ENCODE results near the gene CDCA3. TPM values are rescaled to one million over a fixed set of nuclear protein-coding genes. Genes with fewer than 3 reads are reported as not detected.

Gene CDCA3
- polyA plus RNA-seq, 1 experiment, result 11.6 TPM

Other genes starting within 250 kb of the CDCA3 start
- 86.3 and 119 TPM in 2 replicates for gene CHD4, start 243.9 kb downstream of the CDCA3 start, polyA plus RNA-seq (2011; rRNA removed)
- not detected in 2 replicates for gene LPAR5, start 215.3 kb downstream of the CDCA3 start, polyA plus RNA-seq (2011; rRNA removed)
- 0.41 and 0.64 TPM in 2 replicates for gene ACRBP, start 203.9 kb downstream of the CDCA3 start, polyA plus RNA-seq (2011; rRNA removed)
- gene ING4, start 188.2 kb downstream of the CDCA3 start, polyA plus RNA-seq (2011; rRNA removed), result 58.6 and 66.6 TPM in 2 replicates
- gene ZNF384, start 161.9 kb downstream of the CDCA3 start, polyA plus RNA-seq (2011; rRNA removed), result 39.3 and 44.3 TPM in 2 replicates
- gene PIANP, start 150.5 kb downstream of the CDCA3 start, polyA plus RNA-seq (2011; rRNA removed), result 1.2 and 2.2 TPM in 2 replicates
- gene COPS7A, start 127.2 kb downstream of the CDCA3 start, polyA plus RNA-seq (2011; rRNA removed), result 93.2 and 104 TPM in 2 replicates
- gene MLF2, start 98.1 kb downstream of the CDCA3 start, polyA plus RNA-seq (2011; rRNA removed), result 241 and 263 TPM in 2 replicates
- gene PTMS, start 84.9 kb downstream of the CDCA3 start, polyA plus RNA-seq (2011; rRNA removed), result 155 and 170 TPM in 2 replicates
- 0.11 and 0.33 TPM in 2 replicates for gene LAG3, start 78.8 kb downstream of the CDCA3 start, polyA plus RNA-seq (2011; rRNA removed)
- gene CD4, start 61.8 kb downstream of the CDCA3 start, polyA plus RNA-seq (2011; rRNA removed), result 24.8 and 24.9 TPM in 2 replicates
- 5.2 and 7.6 TPM in 2 replicates for gene GPR162, start 29.5 kb downstream of the CDCA3 start, polyA plus RNA-seq (2011; rRNA removed)
- 45.5 and 65.3 TPM in 2 replicates for gene P3H3, start 22.9 kb downstream of the CDCA3 start, polyA plus RNA-seq (2011; rRNA removed)
- 3.4 and 3.6 TPM in 2 replicates for gene GNB3, start 10.4 kb downstream of the CDCA3 start, polyA plus RNA-seq (2011; rRNA removed)
- 47.1 and 54.8 TPM in 2 replicates for gene USP5, start 864 bp upstream of the CDCA3 start, polyA plus RNA-seq (2011; rRNA removed)
- gene TPI1, start 16.2 kb upstream of the CDCA3 start, polyA plus RNA-seq (2011; rRNA removed), result 1,246 and 1,347 TPM in 2 replicates
- 2.6 and 3.7 TPM in 2 replicates for gene SPSB2, start 22.0 kb upstream of the CDCA3 start, polyA plus RNA-seq (2011; rRNA removed)
- 10.4 and 10.6 TPM in 2 replicates for gene LRRC23, start 53.5 kb upstream of the CDCA3 start, polyA plus RNA-seq (2011; rRNA removed)
- gene ENO2, start 63.3 kb upstream of the CDCA3 start, polyA plus RNA-seq (2011; rRNA removed), result 25.4 and 27.5 TPM in 2 replicates
- gene ATN1, start 76.7 kb upstream of the CDCA3 start, polyA plus RNA-seq (2011; rRNA removed), result 11.2 and 21.4 TPM in 2 replicates
- not detected in 2 replicates for gene RNU7-1, start 92.5 kb upstream of the CDCA3 start, polyA plus RNA-seq (2011; rRNA removed)
- 359 and 425 TPM in 2 replicates for gene C12orf57, start 92.7 kb upstream of the CDCA3 start, polyA plus RNA-seq (2011; rRNA removed)
- 0.07 and 0.10 TPM in 2 replicates for gene PTPN6, start 100.1 kb upstream of the CDCA3 start, polyA plus RNA-seq (2011; rRNA removed)
- gene PHB2, start 119.4 kb upstream of the CDCA3 start, polyA plus RNA-seq (2011; rRNA removed), result 242 and 255 TPM in 2 replicates
- gene EMG1, start 119.6 kb upstream of the CDCA3 start, polyA plus RNA-seq (2011; rRNA removed), result 46.1 and 47.8 TPM in 2 replicates
- gene LPCAT3, start 167.2 kb upstream of the CDCA3 start, polyA plus RNA-seq (2011; rRNA removed), result 36.0 and 37.6 TPM in 2 replicates
- 406 and 458 TPM in 2 replicates for gene C1S, start 209.4 kb upstream of the CDCA3 start, polyA plus RNA-seq (2011; rRNA removed)
- 617 and 795 TPM in 2 replicates for gene C1R, start 241.2 kb upstream of the CDCA3 start, polyA plus RNA-seq (2011; rRNA removed)